Activated CD4-positive, CD25-positive, alpha-beta regulatory T cell (primary cell): Measurements from ENCODE around the gene RTL5.

ENCODE experiments used
- DNase-seq, 4 experiments: peaks; one replicate each; lab custom pipeline; 2025; lab: John Stamatoyannopoulos, UW

The RTL5 gene

GRCh38 chrX:72110051-72110875 lies 21.5 kb downstream of the RTL5 start:
- DNase-seq: no peak

- DNase-seq: no peak
These were observed 23.0 kb downstream of the RTL5 start for GRCh38 chrX:72108666-72109065.

- DNase-seq: no peak
These were observed 23.7 kb downstream of the RTL5 start for GRCh38 chrX:72107841-72108595.

GRCh38 chrX:72107320-72107719 lies 24.4 kb downstream of the RTL5 start:
- no peak for DNase-seq

GRCh38 chrX:72105436-72105835 lies 26.3 kb downstream of the RTL5 start:
- DNase-seq: no peak

- DNase-seq: no peak
These were observed 29.0 kb downstream of the RTL5 start for GRCh38 chrX:72102760-72103159.

GRCh38 chrX:72102126-72102525 lies 29.6 kb downstream of the RTL5 start:
- DNase-seq: no peak

GRCh38 chrX:72101597-72102037 lies 30.1 kb downstream of the RTL5 start:
- DNase-seq: no peak

GRCh38 chrX:72100824-72101351 lies 30.8 kb downstream of the RTL5 start:
- DNase-seq: peak in 3 of 4 experiments; percentile 1 to 14 (median 11)

GRCh38 chrX:72100051-72100755 lies 31.5 kb downstream of the RTL5 start:
- no peak for DNase-seq

- DNase-seq: no peak
These were observed 34.6 kb downstream of the RTL5 start for GRCh38 chrX:72097098-72097497.

GRCh38 chrX:72095370-72095769 lies 36.3 kb downstream of the RTL5 start:
- no peak for DNase-seq

GRCh38 chrX:72094894-72095293 lies 36.8 kb downstream of the RTL5 start:
- peak; percentile 0 to 26 (median 8) for DNase-seq

GRCh38 chrX:72089254-72089653 lies 42.5 kb downstream of the RTL5 start:
- DNase-seq: no peak

- no peak for DNase-seq
These were observed 43.0 kb downstream of the RTL5 start for GRCh38 chrX:72088761-72089160.

GRCh38 chrX:72086995-72087394 lies 44.7 kb downstream of the RTL5 start:
- DNase-seq: no peak

GRCh38 chrX:72084114-72084513 lies 47.6 kb downstream of the RTL5 start:
- no peak for DNase-seq

- DNase-seq: no peak
These were observed 48.4 kb downstream of the RTL5 start for GRCh38 chrX:72083291-72083690.

GRCh38 chrX:72081605-72082320 lies 50.0 kb downstream of the RTL5 start:
- no peak for DNase-seq

GRCh38 chrX:72080800-72081199 lies 50.9 kb downstream of the RTL5 start:
- DNase-seq: no peak

GRCh38 chrX:72080150-72080549 lies 51.6 kb downstream of the RTL5 start:
- DNase-seq: no peak

- DNase-seq: no peak
These were observed 52.1 kb downstream of the RTL5 start for GRCh38 chrX:72079607-72080006.
